OCI-LY3 (cell line): ENCODE results near the gene RTL10.

Experiments
- H2AFZ ChIP-seq: fragments of 200-600, 300-600 bp; shearing (Covaris generic); 2 replicates; pipeline ENCODE4 v1.6.0; 2014; ENCODE audit warnings: antibody characterized with exemption, low read depth, low read length
- H3K27ac ChIP-seq: fragments of 200-600, 300-600 bp; sonication (generic); 2 replicates; pipeline ENCODE4 v1.5.1; 2014; ENCODE audit warnings: mild to moderate bottlenecking, low read length, moderate library complexity, mixed read lengths
- H3K27me3 ChIP-seq: fragments of 200-600, 300-600 bp; sonication (generic); 2 replicates; pipeline ENCODE4 v1.6.1; 2014; ENCODE audit warnings: low read depth, low read length, mixed read lengths
- H3K36me3 ChIP-seq: fragments of 200-600, 300-600 bp; sonication (generic); replicated peaks from 2 replicates; pipeline ENCODE3; 2014; ENCODE audit warnings: low read depth, low read length, mixed read lengths
- H3K4me1 ChIP-seq: fragments of 300-600, 200-600 bp; sonication (generic); 2 replicates; pipeline ENCODE4 v1.6.1; 2014; ENCODE audit warnings: low read length, mixed read lengths
- H3K4me2 ChIP-seq: fragments of 200-600, 300-600 bp; sonication (generic); 2 replicates; pipeline ENCODE4 v1.6.1; 2014; ENCODE audit warnings: low read length, mixed read lengths
- H3K4me3 ChIP-seq: fragments of 300-600, 200-600 bp; sonication (generic); 2 replicates; pipeline ENCODE4 v1.5.1; 2014; ENCODE audit warnings: antibody characterized with exemption, mild to moderate bottlenecking, low read length, moderate library complexity
- H3K79me2 ChIP-seq: fragments of 300-600, 200-600 bp; shearing (Covaris generic); 2 replicates; pipeline ENCODE4 v1.6.1; 2014; ENCODE audit warnings: mild to moderate bottlenecking, low read length, mixed read lengths
- H3K9ac ChIP-seq: fragments of 300-600, 200-600 bp; shearing (Covaris generic); 2 replicates; pipeline ENCODE4 v1.6.0; 2014; ENCODE audit warnings: mild to moderate bottlenecking, low read length, moderate library complexity
- H3K9me3 ChIP-seq: fragments of 200-600, 300-600 bp; shearing (Covaris generic); 2 replicates; pipeline ENCODE4 v1.6.1; 2014; ENCODE audit warnings: low read length, mixed read lengths; ENCODE audit not compliant: insufficient read depth
- H4K20me1 ChIP-seq: fragments of 200-600, 300-600 bp; sonication (generic); 2 replicates; pipeline ENCODE4 v1.6.1; 2016; ENCODE audit warnings: low read length, mixed read lengths; ENCODE audit not compliant: insufficient read depth
- EZH2phosphoT487 ChIP-seq: fragments of 200-600 bp; shearing (Covaris generic); IDR thresholded peaks from 2 replicates; pipeline ENCODE4 v1.6.1; 2018; ENCODE audit warnings: antibody characterized with exemption, mixed run types, low read depth
- TF ChIP-seq, protein P1 (sequence below): fragments of 200-600, 300-600 bp; sonication (generic); IDR thresholded peaks from 2 replicates; pipeline ENCODE4 v1.5.1; 2014; ENCODE audit warnings: antibody characterized with exemption, low read length, low read depth

RTL10 gene

DNA sequence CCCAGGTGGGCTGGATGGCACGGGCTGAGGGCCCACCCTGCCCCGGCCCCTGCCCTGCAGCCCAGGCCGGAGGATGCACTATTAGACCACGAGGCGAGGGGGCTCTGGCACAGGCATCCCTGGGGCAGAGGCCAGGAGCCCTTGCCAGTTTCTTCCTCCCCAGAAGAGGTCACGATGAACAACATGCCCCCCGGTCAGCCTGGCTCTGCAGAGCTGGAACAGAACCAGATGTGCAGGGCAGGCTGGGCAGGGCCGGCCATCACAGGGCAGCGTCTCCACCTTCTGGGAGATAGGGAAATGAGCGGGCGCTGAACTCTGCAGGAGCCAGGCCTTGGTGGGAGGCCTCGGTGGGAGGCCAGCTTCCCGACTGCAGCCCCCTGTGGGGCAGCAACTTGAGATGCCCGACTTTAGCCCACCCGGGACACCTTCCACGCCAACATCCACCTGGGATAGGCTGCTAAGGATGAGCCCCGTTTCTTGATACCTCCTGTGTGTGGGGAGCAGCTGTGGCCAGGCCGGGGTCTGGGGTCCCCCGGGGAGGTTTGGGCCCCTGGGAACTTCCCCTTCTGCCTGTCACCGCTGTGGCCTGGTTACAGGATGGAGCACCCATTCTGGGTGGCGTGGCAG lies 21.8 kb upstream of the RTL10 start:
- TF ChIP-seq, protein P1, sequence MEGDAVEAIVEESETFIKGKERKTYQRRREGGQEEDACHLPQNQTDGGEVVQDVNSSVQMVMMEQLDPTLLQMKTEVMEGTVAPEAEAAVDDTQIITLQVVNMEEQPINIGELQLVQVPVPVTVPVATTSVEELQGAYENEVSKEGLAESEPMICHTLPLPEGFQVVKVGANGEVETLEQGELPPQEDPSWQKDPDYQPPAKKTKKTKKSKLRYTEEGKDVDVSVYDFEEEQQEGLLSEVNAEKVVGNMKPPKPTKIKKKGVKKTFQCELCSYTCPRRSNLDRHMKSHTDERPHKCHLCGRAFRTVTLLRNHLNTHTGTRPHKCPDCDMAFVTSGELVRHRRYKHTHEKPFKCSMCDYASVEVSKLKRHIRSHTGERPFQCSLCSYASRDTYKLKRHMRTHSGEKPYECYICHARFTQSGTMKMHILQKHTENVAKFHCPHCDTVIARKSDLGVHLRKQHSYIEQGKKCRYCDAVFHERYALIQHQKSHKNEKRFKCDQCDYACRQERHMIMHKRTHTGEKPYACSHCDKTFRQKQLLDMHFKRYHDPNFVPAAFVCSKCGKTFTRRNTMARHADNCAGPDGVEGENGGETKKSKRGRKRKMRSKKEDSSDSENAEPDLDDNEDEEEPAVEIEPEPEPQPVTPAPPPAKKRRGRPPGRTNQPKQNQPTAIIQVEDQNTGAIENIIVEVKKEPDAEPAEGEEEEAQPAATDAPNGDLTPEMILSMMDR = no peak
- TF ChIP-seq EZH2phosphoT487 = no peak
- Histone ChIP-seq H3K27ac (no peak overlapping the region), H3K4me3 (no peak overlapping the region), H3K9me3 (no peaks in the 10 kb centered on the region), H4K20me1 (no peaks in the 10 kb centered on the region), H3K36me3 (no peaks in the 10 kb centered on the region), H3K4me2 (no peak overlapping the region), H3K4me1 (no peaks in the 10 kb centered on the region), H3K79me2 (no peaks in the 10 kb centered on the region), H3K27me3 (no peaks in the 10 kb centered on the region), H3K9ac (no peak overlapping the region), H2AFZ (no peak overlapping the region)

DNA sequence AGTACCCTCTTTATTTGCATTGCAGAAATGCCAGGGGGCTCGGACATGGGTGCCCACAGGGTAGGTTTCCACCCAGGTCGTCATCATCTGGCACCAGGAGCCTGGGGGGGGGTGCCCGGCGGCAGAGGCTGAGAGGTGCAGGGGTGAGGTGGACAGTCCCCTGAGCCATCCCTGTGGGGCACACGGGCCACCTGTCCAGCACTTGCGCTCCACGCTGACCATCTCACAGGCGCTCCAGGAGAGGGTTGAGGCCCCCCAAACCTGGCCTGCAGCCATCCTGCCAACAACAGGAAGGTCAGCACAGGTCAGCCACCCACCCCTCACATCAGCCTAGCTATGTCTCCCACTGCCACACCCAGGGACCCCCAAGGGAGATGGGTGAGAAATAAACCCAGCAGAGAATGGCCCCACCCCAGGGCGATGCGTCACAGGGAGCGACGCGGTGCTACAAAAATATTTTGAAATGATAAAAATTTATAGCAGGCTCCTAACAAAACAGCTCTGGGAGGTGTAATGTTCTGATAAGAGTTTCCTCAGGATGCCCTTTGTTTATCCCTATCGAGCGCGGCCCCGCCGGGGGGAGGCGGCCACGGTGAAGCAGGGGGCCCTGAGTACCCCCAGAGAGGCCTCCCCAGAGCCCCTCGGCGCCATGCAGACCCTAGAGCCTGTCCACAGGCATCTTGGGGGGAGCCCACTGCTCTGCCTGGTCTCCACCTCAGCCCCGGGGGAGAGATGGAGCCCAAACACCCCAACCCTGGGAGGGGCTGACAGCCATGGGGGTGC lies 21.0 kb upstream of the RTL10 start:
- Histone ChIP-seq H3K4me2 (no peak overlapping the region), H3K79me2 (no peaks in the 10 kb centered on the region), H3K27me3 (no peaks in the 10 kb centered on the region), H3K27ac (no peak overlapping the region), H4K20me1 (no peaks in the 10 kb centered on the region), H3K36me3 (no peaks in the 10 kb centered on the region), H3K9me3 (no peaks in the 10 kb centered on the region), H3K4me3 (no peak overlapping the region), H2AFZ (no peak overlapping the region), H3K9ac (no peak overlapping the region), H3K4me1 (no peaks in the 10 kb centered on the region)
- TF ChIP-seq, protein P1 = no peak
- no peak for TF ChIP-seq EZH2phosphoT487

DNA sequence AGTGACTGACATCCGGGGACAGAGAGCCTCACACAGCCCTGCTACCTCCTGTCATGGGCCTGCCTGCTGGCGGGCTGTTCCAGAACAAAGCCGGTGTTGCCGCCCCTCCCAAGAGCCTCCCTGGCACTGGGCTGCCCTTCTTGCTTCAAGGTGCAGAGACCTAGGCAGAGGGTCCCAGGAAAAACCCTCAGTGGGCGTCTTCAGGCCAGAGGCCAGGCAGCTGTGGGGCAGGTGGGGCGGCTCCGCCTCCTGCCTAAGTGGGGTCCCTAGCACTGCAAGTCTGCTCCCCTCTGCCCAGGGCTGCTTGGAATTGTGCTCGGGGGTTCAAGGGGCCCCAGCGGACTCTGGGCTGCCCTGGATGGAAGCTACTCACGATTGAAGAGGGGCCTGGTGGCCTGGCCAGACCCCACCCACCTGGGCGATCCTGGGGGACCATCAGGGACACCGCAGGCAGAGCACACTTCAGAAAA lies 20.4 kb upstream of the RTL10 start:
- no peaks in the 10 kb centered on the region for H4K20me1 ChIP-seq
- TF ChIP-seq EZH2phosphoT487 = no peak
- TF ChIP-seq, protein P1 = no peak
- no peak overlapping the region for H3K4me3 ChIP-seq
- H3K27me3 ChIP-seq = no peaks in the 10 kb centered on the region
- H2AFZ ChIP-seq = no peak overlapping the region
- no peaks in the 10 kb centered on the region for H3K79me2 ChIP-seq
- no peaks in the 10 kb centered on the region for H3K4me1 ChIP-seq
- no peaks in the 10 kb centered on the region for H3K36me3 ChIP-seq
- no peak overlapping the region for H3K4me2 ChIP-seq
- no peak overlapping the region for H3K9ac ChIP-seq
- H3K27ac ChIP-seq = no peak overlapping the region
- no peaks in the 10 kb centered on the region for H3K9me3 ChIP-seq

DNA sequence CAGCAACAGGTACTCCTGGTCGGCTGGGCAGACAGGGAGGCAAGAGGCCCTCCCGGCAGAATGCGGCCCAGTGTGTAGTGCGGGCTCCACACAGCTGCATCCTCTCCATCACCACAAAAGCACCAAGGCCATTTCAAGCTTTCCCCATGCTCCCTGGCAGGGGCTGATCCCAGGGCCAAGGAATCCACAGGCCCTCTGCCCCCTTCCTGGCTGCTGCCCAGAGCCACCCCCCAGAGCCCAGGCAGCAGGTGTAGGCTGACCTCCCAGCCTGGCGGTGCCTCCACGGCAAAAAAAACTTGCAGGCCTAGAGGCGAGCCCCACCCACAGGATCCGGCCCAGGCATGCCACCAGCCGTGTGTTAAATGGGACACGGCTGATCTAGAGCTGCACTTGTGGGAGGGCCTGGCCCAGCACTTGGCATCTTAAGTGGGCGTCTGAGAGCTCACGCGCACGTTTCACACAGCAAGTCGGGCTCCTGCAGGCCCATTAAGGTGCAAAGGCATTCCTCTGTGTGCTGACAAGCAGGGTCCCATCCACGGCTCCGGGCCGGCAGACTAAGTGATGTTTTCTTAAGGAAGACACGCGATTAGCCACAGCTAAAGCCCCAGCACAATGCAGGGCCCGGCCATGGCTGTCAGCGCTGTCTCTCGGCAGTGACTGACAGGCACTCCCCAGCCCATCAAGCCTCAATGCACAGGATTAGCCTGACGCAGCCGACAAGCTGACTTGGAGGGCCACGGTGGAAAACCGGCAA lies 19.8 kb upstream of the RTL10 start:
- TF ChIP-seq, protein P1 = no peak
- TF ChIP-seq EZH2phosphoT487 = no peak
- H3K9me3 ChIP-seq = no peaks in the 10 kb centered on the region
- H3K27me3 ChIP-seq = no peaks in the 10 kb centered on the region
- H2AFZ ChIP-seq = no peak overlapping the region
- H3K9ac ChIP-seq = no peak overlapping the region
- H3K4me1 ChIP-seq = no peaks in the 10 kb centered on the region
- no peak overlapping the region for H3K4me3 ChIP-seq
- H3K79me2 ChIP-seq = no peaks in the 10 kb centered on the region
- no peaks in the 10 kb centered on the region for H4K20me1 ChIP-seq
- no peaks in the 10 kb centered on the region for H3K36me3 ChIP-seq
- no peak overlapping the region for H3K4me2 ChIP-seq
- no peak overlapping the region for H3K27ac ChIP-seq
